Prostate gland (tissue), 2 donors: ENCODE data around the gene KIF15. TPM values are rescaled to one million over a fixed set of nuclear protein-coding genes. Genes with fewer than 3 reads are reported as not detected.

ENCODE experiments used
- DNase-seq: peaks from one replicate; pipeline ENCODE4 v3.0.0-alpha.2; 2019; ENCODE audit warnings: low spot score
- H3K27ac ChIP-seq, 2 donors: fragments of 200-600 bp; sonication (generic); 2 replicates each; pipeline ENCODE4 v1.5.1; 2017 to 2019
- H3K27me3 ChIP-seq: fragments of 200-600 bp; sonication (generic); replicated peaks from 2 replicates; pipeline ENCODE4 v1.5.1; 2019; ENCODE audit not compliant: insufficient read depth
- H3K36me3 ChIP-seq, 2 donors: fragments of 200-600 bp; sonication (generic); 1 replicate in 1 of 2; 2 replicates in 1 of 2; pipeline versions ENCODE4 v1.5.1 to v1.8.1; 2017 to 2019
- H3K4me1 ChIP-seq: fragments of 200-600 bp; sonication (generic); replicated peaks from 2 replicates; pipeline ENCODE4 v1.5.1; 2019
- H3K4me3 ChIP-seq, 2 donors: fragments of 200-600 bp; sonication (generic); 2 replicates each; pipeline ENCODE4 v1.5.1; 2017 to 2019
- H3K9me3 ChIP-seq: fragments of 200-600 bp; sonication (generic); 2 replicates; pipeline ENCODE4 v1.5.1; 2017
- POLR2A ChIP-seq: fragments of 450-650 bp; IDR thresholded peaks from one replicate; pipeline ENCODE4 v1.6.1; 2016; ENCODE audit warnings: antibody characterized with exemption, mild to moderate bottlenecking
- POLR2AphosphoS5 ChIP-seq: sonication (generic); formaldehyde crosslinking; IDR thresholded peaks from one replicate; pipeline ENCODE4 v1.6.1; 2017; ENCODE audit warnings: antibody characterized with exemption
- WGBS: methylation state at CpG from one replicate; pipeline ENCODE4 v1.1.5; 2018; 5-methylcytosine and 5-hydroxymethylcytosine counted together
- intact Hi-C: fragments of 100-400 bp; cut with DNase I; formaldehyde crosslinking; loops from one replicate; pipeline ENCODE4 v1.14.2; 2022
- total RNA-seq, 2 donors: library from RNA; depleted of rRNA; stranded (reverse); fragments of >200 nt; gene quantifications; one replicate each; pipeline ENCODE4 v1.1.0, GENCODE V29; 2016
- TF ChIP-seq, protein P1 (sequence below), 4 experiments: fragments of 200-600 bp in 2 of 4; fragments of 450-650 bp in 2 of 4; sonication (generic) in 2 of 4; IDR thresholded peaks; 1 replicate in 3 of 4; 2 replicates in 1 of 4; pipeline ENCODE4 v1.5.1; 2016 to 2019; ENCODE audit warnings: antibody characterized with exemption in 4 of 4, mild to moderate bottlenecking in 2 of 4, moderate library complexity in 2 of 4

The KIF15 gene
- total RNA-seq, 2 donors from 2014 or later: 0.55 to 4.8 TPM

- no peaks in the 10 kb centered on the region for H3K4me1 ChIP-seq
- TF ChIP-seq POLR2AphosphoS5: no peak
- TF ChIP-seq, protein P1, sequence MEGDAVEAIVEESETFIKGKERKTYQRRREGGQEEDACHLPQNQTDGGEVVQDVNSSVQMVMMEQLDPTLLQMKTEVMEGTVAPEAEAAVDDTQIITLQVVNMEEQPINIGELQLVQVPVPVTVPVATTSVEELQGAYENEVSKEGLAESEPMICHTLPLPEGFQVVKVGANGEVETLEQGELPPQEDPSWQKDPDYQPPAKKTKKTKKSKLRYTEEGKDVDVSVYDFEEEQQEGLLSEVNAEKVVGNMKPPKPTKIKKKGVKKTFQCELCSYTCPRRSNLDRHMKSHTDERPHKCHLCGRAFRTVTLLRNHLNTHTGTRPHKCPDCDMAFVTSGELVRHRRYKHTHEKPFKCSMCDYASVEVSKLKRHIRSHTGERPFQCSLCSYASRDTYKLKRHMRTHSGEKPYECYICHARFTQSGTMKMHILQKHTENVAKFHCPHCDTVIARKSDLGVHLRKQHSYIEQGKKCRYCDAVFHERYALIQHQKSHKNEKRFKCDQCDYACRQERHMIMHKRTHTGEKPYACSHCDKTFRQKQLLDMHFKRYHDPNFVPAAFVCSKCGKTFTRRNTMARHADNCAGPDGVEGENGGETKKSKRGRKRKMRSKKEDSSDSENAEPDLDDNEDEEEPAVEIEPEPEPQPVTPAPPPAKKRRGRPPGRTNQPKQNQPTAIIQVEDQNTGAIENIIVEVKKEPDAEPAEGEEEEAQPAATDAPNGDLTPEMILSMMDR (IDR thresholded peaks at IDR 0.05): no peak
- no peak for TF ChIP-seq POLR2A
- no peaks in the 10 kb centered on the region for H3K9me3 ChIP-seq
- no peak overlapping the region for H3K27ac ChIP-seq
- intact Hi-C loops: no loop called here
- H3K36me3 ChIP-seq: no peaks in the 10 kb centered on the region
- DNase-seq: no peak
- 88% methylated on average over 2 of the region's 2 CpGs for WGBS
- no peak overlapping the region for H3K4me3 ChIP-seq
- no peaks in the 10 kb centered on the region for H3K27me3 ChIP-seq
Measured at GRCh38 chr3:44825264-44825925, 63.8 kb downstream of the KIF15 start.

DNA sequence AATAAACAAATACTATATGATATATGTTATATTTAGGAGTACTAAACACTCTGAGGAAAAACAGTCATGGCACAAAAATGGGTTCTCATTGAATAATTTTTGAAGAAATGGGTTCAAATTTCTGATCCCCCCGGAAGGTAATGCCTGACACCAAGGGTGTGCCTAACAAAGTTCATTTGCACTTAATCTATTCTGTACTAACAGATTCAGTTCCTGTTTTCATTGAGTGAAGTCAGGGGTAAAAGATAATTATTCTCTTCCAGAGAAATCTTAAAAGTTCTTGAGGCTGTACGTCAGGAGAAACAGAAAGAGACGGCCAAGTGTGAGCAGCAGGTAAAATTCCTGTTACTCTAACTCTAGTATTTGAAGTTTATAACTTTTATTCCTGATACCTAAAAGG, 65.6 kb downstream of the KIF15 start:
- WGBS: 91% methylated on average over 3 of the region's 3 CpGs
- Histone ChIP-seq H3K36me3 (no peaks in the 10 kb centered on the region), H3K27me3 (no peaks in the 10 kb centered on the region), H3K4me3 (no peak overlapping the region), H3K27ac (no peak overlapping the region), H3K9me3 (no peaks in the 10 kb centered on the region), H3K4me1 (no peaks in the 10 kb centered on the region)
- TF ChIP-seq, protein P1 (IDR thresholded peaks at IDR 0.05): no peak
- TF ChIP-seq POLR2AphosphoS5 (no peak), POLR2A (no peak)
- DNase-seq: no peak
- intact Hi-C loops: no loop called here

GRCh38 chr3:44831232-44831631, 69.6 kb downstream of the KIF15 start:
- 97% methylated on average over 5 of the region's 5 CpGs for WGBS
- intact Hi-C loops: no loop called here
- H3K27ac ChIP-seq: no peak overlapping the region
- H3K9me3 ChIP-seq: no peaks in the 10 kb centered on the region
- H3K4me3 ChIP-seq: no peak overlapping the region
- TF ChIP-seq, protein P1 (IDR thresholded peaks at IDR 0.05): no peak
- TF ChIP-seq POLR2A: no peak
- TF ChIP-seq POLR2AphosphoS5: no peak
- H3K36me3 ChIP-seq: no peaks in the 10 kb centered on the region
- H3K4me1 ChIP-seq: no peaks in the 10 kb centered on the region
- no peak for DNase-seq
- no peaks in the 10 kb centered on the region for H3K27me3 ChIP-seq

DNA sequence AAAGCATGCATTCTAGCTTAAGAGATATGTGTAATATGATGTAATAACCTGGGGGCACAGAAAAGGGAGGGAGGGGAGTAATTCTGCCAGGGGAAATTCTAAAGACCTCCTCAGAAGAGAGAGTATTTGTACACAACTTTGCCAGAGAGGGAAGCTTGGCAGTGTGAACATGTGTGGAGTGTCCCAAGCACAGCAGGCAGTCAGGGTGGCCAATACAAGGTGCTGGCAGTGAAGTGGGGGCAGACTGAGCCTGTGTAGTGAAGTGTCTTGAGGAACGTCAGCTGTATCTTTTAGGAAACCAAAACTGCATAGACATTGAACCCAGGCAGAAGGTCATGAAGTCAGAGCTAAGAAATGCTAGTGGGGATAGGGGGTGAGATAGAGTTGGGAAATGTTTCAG, 70.4 kb downstream of the KIF15 start:
- no peak for TF ChIP-seq POLR2A
- intact Hi-C loops: no loop called here
- no peak overlapping the region for H3K4me3 ChIP-seq
- no peak for DNase-seq
- H3K27me3 ChIP-seq: no peaks in the 10 kb centered on the region
- H3K27ac ChIP-seq: no peak overlapping the region
- H3K9me3 ChIP-seq: no peaks in the 10 kb centered on the region
- WGBS: 100% methylated on average over 1 of the region's 1 CpG
- H3K4me1 ChIP-seq: no peaks in the 10 kb centered on the region
- H3K36me3 ChIP-seq: no peaks in the 10 kb centered on the region

DNA sequence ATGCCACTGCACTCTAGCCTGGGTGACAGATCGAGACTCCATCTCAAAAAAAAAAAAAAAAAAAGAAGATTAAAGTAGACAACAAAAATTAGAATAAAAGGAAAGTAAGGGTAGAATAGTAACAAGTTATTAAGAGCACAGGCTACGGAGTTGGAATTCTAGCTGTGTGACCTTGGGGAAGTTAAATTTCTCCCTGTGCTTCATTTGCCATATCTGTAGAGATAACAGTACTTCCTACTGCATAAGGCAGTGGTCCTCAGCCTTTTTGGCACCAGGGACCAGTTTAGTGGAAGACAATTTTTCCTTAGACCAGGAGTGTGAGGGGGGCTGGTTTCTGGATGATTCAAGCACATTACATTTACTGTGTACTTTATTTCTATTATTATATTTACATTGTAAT, 71.4 kb downstream of the KIF15 start:
- no peaks in the 10 kb centered on the region for H3K4me1 ChIP-seq
- no peak overlapping the region for H3K27ac ChIP-seq
- no peak for TF ChIP-seq POLR2A
- TF ChIP-seq, protein P1 (IDR thresholded peaks at IDR 0.05): no peak
- no peak for TF ChIP-seq POLR2AphosphoS5
- 96% methylated on average over 2 of the region's 2 CpGs for WGBS
- H3K36me3 ChIP-seq: no peaks in the 10 kb centered on the region
- intact Hi-C loops: no loop called here
- DNase-seq: no peak
- no peaks in the 10 kb centered on the region for H3K27me3 ChIP-seq
- H3K9me3 ChIP-seq: no peaks in the 10 kb centered on the region
- H3K4me3 ChIP-seq: no peak overlapping the region
